ENCODE data around the gene WWC1.

Gene WWC1

DNA sequence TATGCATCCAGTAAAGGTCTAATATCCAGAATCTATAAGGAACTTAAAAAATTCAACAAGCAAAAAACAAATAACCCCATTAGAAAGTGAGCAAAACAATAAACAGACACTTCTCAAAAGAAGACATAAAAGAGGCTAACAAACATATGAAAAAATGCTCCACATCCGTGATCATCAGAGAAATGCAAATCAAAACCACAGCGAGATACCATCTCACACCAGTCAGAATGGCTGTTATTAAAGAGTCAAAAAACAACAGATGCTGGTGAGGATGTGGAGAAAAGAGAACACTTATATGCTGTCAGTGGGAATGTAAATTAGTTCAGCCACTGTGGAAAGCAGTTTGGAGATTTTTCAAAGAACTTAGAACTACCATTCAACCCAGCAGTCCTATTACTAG lies 86.1 kb downstream of the WWC1 start:
- no peak for ATAC-seq (ENCODE audit: low read depth)
- Histone ChIP-seq H3K27me3 (ENCODE audit: insufficient read depth, poor library complexity, severe bottlenecking) (no peaks in the 10 kb centered on the region), H3K36me3 (ENCODE audit: low read depth) (peaks cover 18% of the 10 kb centered on the region), H3K9me3 (ENCODE audit: severe bottlenecking) (no peaks in the 10 kb centered on the region), H3K27ac (ENCODE audit: poor library complexity, severe bottlenecking) (no peak overlapping the region), H3K4me3 (ENCODE audit: severe bottlenecking) (no peak overlapping the region), H3K4me1 (ENCODE audit: insufficient read depth, poor library complexity, severe bottlenecking) (no peaks in the 10 kb centered on the region)
- DNase-seq (ENCODE audit: low spot score) = no peak
- TF ChIP-seq, protein P1, sequence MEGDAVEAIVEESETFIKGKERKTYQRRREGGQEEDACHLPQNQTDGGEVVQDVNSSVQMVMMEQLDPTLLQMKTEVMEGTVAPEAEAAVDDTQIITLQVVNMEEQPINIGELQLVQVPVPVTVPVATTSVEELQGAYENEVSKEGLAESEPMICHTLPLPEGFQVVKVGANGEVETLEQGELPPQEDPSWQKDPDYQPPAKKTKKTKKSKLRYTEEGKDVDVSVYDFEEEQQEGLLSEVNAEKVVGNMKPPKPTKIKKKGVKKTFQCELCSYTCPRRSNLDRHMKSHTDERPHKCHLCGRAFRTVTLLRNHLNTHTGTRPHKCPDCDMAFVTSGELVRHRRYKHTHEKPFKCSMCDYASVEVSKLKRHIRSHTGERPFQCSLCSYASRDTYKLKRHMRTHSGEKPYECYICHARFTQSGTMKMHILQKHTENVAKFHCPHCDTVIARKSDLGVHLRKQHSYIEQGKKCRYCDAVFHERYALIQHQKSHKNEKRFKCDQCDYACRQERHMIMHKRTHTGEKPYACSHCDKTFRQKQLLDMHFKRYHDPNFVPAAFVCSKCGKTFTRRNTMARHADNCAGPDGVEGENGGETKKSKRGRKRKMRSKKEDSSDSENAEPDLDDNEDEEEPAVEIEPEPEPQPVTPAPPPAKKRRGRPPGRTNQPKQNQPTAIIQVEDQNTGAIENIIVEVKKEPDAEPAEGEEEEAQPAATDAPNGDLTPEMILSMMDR (IDR thresholded peaks at IDR 0.05; ENCODE audit: poor library complexity, severe bottlenecking) = no peak

DNA sequence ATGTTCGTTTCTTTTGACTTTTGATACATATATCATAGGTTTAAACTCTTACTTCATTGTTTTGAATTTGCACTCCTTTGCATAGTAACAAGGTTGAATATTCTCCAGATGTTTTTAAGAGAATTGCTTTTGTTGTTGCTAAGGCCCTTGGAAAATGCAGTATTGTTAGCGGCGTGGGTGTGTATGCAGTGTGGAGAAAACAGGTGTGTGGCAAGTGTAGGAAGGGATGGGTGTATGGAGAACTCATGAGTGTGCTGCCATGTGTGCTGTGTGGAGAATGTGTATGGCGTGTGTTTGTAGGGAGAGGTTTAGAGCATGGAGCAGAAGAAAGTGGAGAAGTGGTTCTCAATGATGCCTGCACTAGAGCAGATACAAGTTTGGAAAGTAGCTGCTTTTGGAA lies 87.3 kb downstream of the WWC1 start:
- H3K9me3 ChIP-seq (ENCODE audit: severe bottlenecking) = no peaks in the 10 kb centered on the region
- no peaks in the 10 kb centered on the region for H3K4me1 ChIP-seq (ENCODE audit: insufficient read depth, poor library complexity, severe bottlenecking)
- no peaks in the 10 kb centered on the region for H3K27me3 ChIP-seq (ENCODE audit: insufficient read depth, poor library complexity, severe bottlenecking)
- H3K36me3 ChIP-seq (ENCODE audit: low read depth) = peaks cover 20% of the 10 kb centered on the region
- H3K27ac ChIP-seq (ENCODE audit: poor library complexity, severe bottlenecking) = no peak overlapping the region
- TF ChIP-seq, protein P1 (IDR thresholded peaks at IDR 0.05; ENCODE audit: poor library complexity, severe bottlenecking) = no peak
- H3K4me3 ChIP-seq (ENCODE audit: severe bottlenecking) = no peak overlapping the region
- ATAC-seq (ENCODE audit: low read depth) (no peak), DNase-seq (ENCODE audit: low spot score) (no peak)

DNA sequence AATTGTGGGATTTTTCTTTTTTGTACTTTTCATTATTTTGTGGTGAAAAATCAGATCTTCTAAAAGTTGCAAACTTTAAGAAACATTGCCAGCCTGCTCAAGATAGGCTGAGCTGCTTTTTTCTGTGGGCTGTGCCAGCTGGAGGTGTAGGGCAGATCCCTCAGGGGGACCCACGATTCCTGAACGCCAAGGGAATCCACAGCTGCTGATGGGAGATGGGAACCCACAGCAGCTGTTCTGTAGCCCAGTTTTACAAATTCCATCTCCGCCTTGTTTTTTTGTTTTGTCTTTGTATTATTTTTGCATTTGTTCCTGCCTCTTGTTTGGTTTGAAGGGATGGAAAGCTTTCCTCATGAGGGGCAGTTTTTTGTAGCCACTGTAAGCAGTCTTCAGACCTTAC lies 91.0 kb downstream of the WWC1 start:
- TF ChIP-seq, protein P1 (IDR thresholded peaks at IDR 0.05; ENCODE audit: poor library complexity, severe bottlenecking) = no peak
- H3K9me3 ChIP-seq (ENCODE audit: severe bottlenecking) = peaks cover 6% of the 10 kb centered on the region
- no peak for ATAC-seq (ENCODE audit: low read depth)
- H3K27ac ChIP-seq (ENCODE audit: poor library complexity, severe bottlenecking) = no peak overlapping the region
- no peak for DNase-seq (ENCODE audit: low spot score)
- H3K4me3 ChIP-seq (ENCODE audit: severe bottlenecking) = no peak overlapping the region
- H3K36me3 ChIP-seq (ENCODE audit: low read depth) = peaks cover 43% of the 10 kb centered on the region
- H3K4me1 ChIP-seq (ENCODE audit: insufficient read depth, poor library complexity, severe bottlenecking) = no peaks in the 10 kb centered on the region
- H3K27me3 ChIP-seq (ENCODE audit: insufficient read depth, poor library complexity, severe bottlenecking) = no peaks in the 10 kb centered on the region

DNA sequence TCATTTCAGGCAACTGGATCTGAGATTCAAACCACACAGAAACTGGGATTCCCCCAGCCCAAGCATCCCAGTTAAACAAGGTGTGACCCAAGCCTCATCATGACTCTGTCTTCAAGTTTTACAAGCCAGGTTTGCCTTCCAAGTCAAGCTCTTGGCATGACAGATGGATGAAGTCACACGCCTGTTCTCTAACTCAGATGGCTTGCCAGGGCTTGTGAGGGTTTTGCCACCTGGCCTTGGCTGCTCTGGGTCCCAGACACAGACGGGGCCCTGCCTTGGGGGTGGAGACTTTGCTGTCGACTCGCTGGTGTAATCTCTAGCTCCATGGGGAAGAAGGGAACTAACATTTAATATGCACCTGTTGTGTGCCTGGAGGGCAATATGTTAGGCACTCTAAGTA lies 99.0 kb downstream of the WWC1 start:
- no peaks in the 10 kb centered on the region for H3K27me3 ChIP-seq (ENCODE audit: insufficient read depth, poor library complexity, severe bottlenecking)
- no peak overlapping the region for H3K4me3 ChIP-seq (ENCODE audit: severe bottlenecking)
- H3K27ac ChIP-seq (ENCODE audit: poor library complexity, severe bottlenecking) = peak overlapping the region; percentile 40
- TF ChIP-seq, protein P1 (IDR thresholded peaks at IDR 0.05; ENCODE audit: poor library complexity, severe bottlenecking) = no peak
- DNase-seq (ENCODE audit: low spot score) = peak; percentile 78
- peaks cover 12% of the 10 kb centered on the region for H3K4me1 ChIP-seq (ENCODE audit: insufficient read depth, poor library complexity, severe bottlenecking)
- no peaks in the 10 kb centered on the region for H3K9me3 ChIP-seq (ENCODE audit: severe bottlenecking)
- peaks cover 73% of the 10 kb centered on the region for H3K36me3 ChIP-seq (ENCODE audit: low read depth)
- ATAC-seq (ENCODE audit: low read depth) = peak; percentile 71

DNA sequence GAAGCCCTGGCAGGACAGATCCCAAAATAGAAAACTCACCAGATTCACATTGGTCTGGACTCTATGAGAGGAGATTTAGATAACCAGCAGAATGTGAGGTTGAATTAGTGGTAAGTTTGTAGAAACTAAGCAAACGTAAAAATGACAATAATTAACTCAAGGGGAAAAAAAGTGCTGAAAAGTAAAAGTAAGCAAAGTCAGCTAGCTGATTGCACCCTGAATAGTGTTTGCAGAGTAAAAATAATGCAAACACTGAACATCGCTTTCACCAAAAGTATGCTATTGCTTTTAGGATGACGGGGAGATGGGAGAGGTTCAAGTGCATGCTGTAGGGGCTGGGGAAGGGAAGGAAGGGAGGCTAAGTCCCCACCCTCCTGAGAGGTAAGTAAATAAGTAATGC lies 102.3 kb downstream of the WWC1 start:
- TF ChIP-seq, protein P1 (IDR thresholded peaks at IDR 0.05; ENCODE audit: poor library complexity, severe bottlenecking) = no peak

More for the DNA sequence above, 102.3 kb downstream of the WWC1 start:
- Histone ChIP-seq H3K27me3 (ENCODE audit: insufficient read depth, poor library complexity, severe bottlenecking) (no peaks in the 10 kb centered on the region), H3K27ac (ENCODE audit: poor library complexity, severe bottlenecking) (no peak overlapping the region), H3K36me3 (ENCODE audit: low read depth) (peaks cover 76% of the 10 kb centered on the region), H3K4me3 (ENCODE audit: severe bottlenecking) (no peak overlapping the region), H3K9me3 (ENCODE audit: severe bottlenecking) (no peaks in the 10 kb centered on the region), H3K4me1 (ENCODE audit: insufficient read depth, poor library complexity, severe bottlenecking) (peaks cover 12% of the 10 kb centered on the region)
- ATAC-seq (ENCODE audit: low read depth) = no peak
- no peak for DNase-seq (ENCODE audit: low spot score)

Data from RWPE2 (cell line).